Mesenchymal stem cell (in vitro differentiated cells and primary cell): ENCODE data around the gene PCDHB4.
"Not testable (repeated sequence)": the region's sequence is repeated elsewhere in the genome, so short reads cannot be mapped to it uniquely, and the experiment has no call there.

Source experiments
- DNase-seq: peaks from one replicate; pipeline ENCODE4 v3.0.0-alpha.2; 2013
- H2AFZ ChIP-seq: one replicate; pipeline ENCODE4 v1.6.1; 2013; ENCODE audit warnings: low read depth, mild to moderate bottlenecking, control low read depth, inconsistent platforms, low read length, moderate library complexity
- H2AK5ac ChIP-seq: 2 replicates; pipeline ENCODE4 v1.6.1; 2013; ENCODE audit warnings: low read length, moderate library complexity, mild to moderate bottlenecking, inconsistent platforms; ENCODE audit not compliant: severe bottlenecking
- H2BK120ac ChIP-seq: one replicate; pipeline ENCODE4 v1.6.1; 2013; ENCODE audit warnings: low read depth, mild to moderate bottlenecking, inconsistent platforms, low read length, moderate library complexity
- H2BK12ac ChIP-seq, 2 experiments: one replicate each; pipeline ENCODE4 v1.6.1; 2013; ENCODE audit warnings: inconsistent platforms in 2 of 2, low read length in 2 of 2, mild to moderate bottlenecking in 2 of 2, moderate library complexity in 2 of 2, control low read depth in 1 of 2
- H2BK15ac ChIP-seq: one replicate; pipeline ENCODE4 v1.6.1; 2013; ENCODE audit warnings: mild to moderate bottlenecking, low read depth, inconsistent platforms; ENCODE audit not compliant: poor library complexity, severe bottlenecking
- H2BK5ac ChIP-seq: 2 replicates; pipeline ENCODE4 v1.6.1; 2013; ENCODE audit warnings: low read depth, mild to moderate bottlenecking, low read length, control low read depth, inconsistent platforms; ENCODE audit not compliant: poor library complexity, severe bottlenecking
- H3K14ac ChIP-seq, 2 experiments: one replicate each; pipeline ENCODE4 v1.6.1; 2013; ENCODE audit warnings: inconsistent platforms in 2 of 2, low read length in 2 of 2, control low read depth in 1 of 2, mild to moderate bottlenecking in 1 of 2, moderate library complexity in 1 of 2
- H3K18ac ChIP-seq, 2 experiments: one replicate each; pipeline ENCODE4 v1.6.1; 2013; ENCODE audit warnings: inconsistent platforms in 2 of 2, low read length in 2 of 2, control low read depth in 1 of 2, low read depth in 1 of 2, mild to moderate bottlenecking in 1 of 2
- H3K23ac ChIP-seq, 2 experiments: one replicate each; pipeline ENCODE4 v1.6.1; 2013; ENCODE audit warnings: inconsistent platforms in 2 of 2, low read length in 2 of 2, mild to moderate bottlenecking in 2 of 2, moderate library complexity in 2 of 2, control low read depth in 1 of 2
- H3K27ac ChIP-seq: 2 replicates; pipeline ENCODE4 v1.5.1; 2013; ENCODE audit warnings: mild to moderate bottlenecking, moderate library complexity, low read length, control low read depth, inconsistent platforms; ENCODE audit not compliant: poor library complexity, severe bottlenecking
- H3K27me3 ChIP-seq, 2 experiments: 2 replicates each; pipeline versions ENCODE4 v1.6.1 to v1.7.0; 2013; ENCODE audit warnings: low read length in 2 of 2, mild to moderate bottlenecking in 2 of 2, moderate library complexity in 2 of 2, control low read depth in 1 of 2, inconsistent platforms in 1 of 2; ENCODE audit not compliant: control insufficient read depth in 1 of 2, insufficient read depth in 1 of 2
- H3K36me3 ChIP-seq, 2 experiments: 2 replicates each; pipeline versions ENCODE4 v1.6.1 to v1.7.0; 2013; ENCODE audit warnings: low read length in 2 of 2, control low read depth in 1 of 2, inconsistent platforms in 1 of 2, low read depth in 1 of 2, mild to moderate bottlenecking in 1 of 2; ENCODE audit not compliant: insufficient read depth in 2 of 2, control insufficient read depth in 1 of 2
- H3K4ac ChIP-seq, 2 experiments: one replicate each; pipeline ENCODE4 v1.6.1; 2013; ENCODE audit warnings: inconsistent platforms in 2 of 2, low read length in 2 of 2, mild to moderate bottlenecking in 2 of 2, moderate library complexity in 2 of 2, control low read depth in 1 of 2, low read depth in 1 of 2
- H3K4me1 ChIP-seq: 2 replicates; pipeline ENCODE4 v1.6.1; 2013; ENCODE audit warnings: low read depth, low read length, control low read depth; ENCODE audit not compliant: control insufficient read depth, insufficient read depth
- H3K4me2 ChIP-seq: 2 replicates; pipeline ENCODE4 v1.6.1; 2013; ENCODE audit warnings: low read length, mild to moderate bottlenecking, inconsistent platforms; ENCODE audit not compliant: poor library complexity, severe bottlenecking
- H3K4me3 ChIP-seq, 2 experiments: 2 replicates each; pipeline versions ENCODE4 v1.5.1 to v1.7.0; 2013; ENCODE audit warnings: low read length in 2 of 2, mild to moderate bottlenecking in 2 of 2, control low read depth in 1 of 2, low read depth in 1 of 2; ENCODE audit not compliant: insufficient read depth in 1 of 2
- H3K79me1 ChIP-seq: replicated peaks from 2 replicates; pipeline ENCODE4 v1.6.1; 2013; ENCODE audit warnings: mild to moderate bottlenecking, control low read depth, low read length, inconsistent platforms; ENCODE audit not compliant: poor library complexity, severe bottlenecking
- H3K9ac ChIP-seq: 2 replicates; pipeline ENCODE4 v1.7.0; 2013; ENCODE audit warnings: mild to moderate bottlenecking, low read length, moderate library complexity
- H3K9me3 ChIP-seq: 2 replicates; pipeline ENCODE4 v1.7.0; 2013; ENCODE audit warnings: mild to moderate bottlenecking, low read length; ENCODE audit not compliant: control insufficient read depth
- H4K8ac ChIP-seq: one replicate; pipeline ENCODE4 v1.6.1; 2013; ENCODE audit warnings: inconsistent platforms, mild to moderate bottlenecking, low read length, moderate library complexity
- H4K91ac ChIP-seq: one replicate; pipeline ENCODE4 v1.6.1; 2013; ENCODE audit warnings: mild to moderate bottlenecking, low read length, inconsistent platforms
- WGBS: methylation state at CpG from one replicate; pipeline ENCODE4 v1.1.7; 2013; ENCODE audit warnings: mixed read lengths; 5-methylcytosine and 5-hydroxymethylcytosine counted together

The PCDHB4 gene

GRCh38 chr5:141094481-141095262 lies 26.9 kb upstream of the PCDHB4 start, which contains the start of gene PCDHB2:
TSS of gene PCDHB2 (plus strand) at chr5:141094615. CDS start at chr5:141094791, 176 bp downstream.
- Histone ChIP-seq H2BK5ac (no peak within 1 kb of the TSS), H3K14ac (peak within 1 kb of the TSS in 1 of 2 experiments; percentile 61), H2BK15ac (no peak within 1 kb of the TSS), H2AK5ac (no peak within 1 kb of the TSS), H3K4me1 (peaks cover 2% of the 10 kb centered on the region), H3K27ac (peak within 1 kb of the TSS; percentile 94), H3K4ac (peak within 1 kb of the TSS; percentile 53 to 98), H3K9ac (peak within 1 kb of the TSS; percentile 83), H3K18ac (peak within 1 kb of the TSS; percentile 79 to 97), H3K79me1 (peaks cover 3% of the 10 kb centered on the region), H2BK12ac (no peak within 1 kb of the TSS), H3K27me3 (no peaks in the 10 kb centered on the region), H3K36me3 (peaks cover 0 to 14% of the 10 kb centered on the region in 2 experiments), H3K23ac (no peak within 1 kb of the TSS), H3K9me3 (peaks cover 35% of the 10 kb centered on the region), H3K4me2 (peak within 1 kb of the TSS; percentile 48), H4K91ac (peak within 1 kb of the TSS; percentile 86), H4K8ac (peak within 1 kb of the TSS; percentile 98), H2BK120ac (peak within 1 kb of the TSS; percentile 94), H3K4me3 (peak within 1 kb of the TSS; percentile 72), H2AFZ (peak within 1 kb of the TSS; percentile 57)
- under 1% methylated on average over 29 of the region's 29 CpGs for whole genome bisulfite sequencing
- peak; percentile 92 for DNase-seq

- Histone ChIP-seq H4K91ac (no peak overlapping the region), H3K18ac (no peak overlapping the region), H3K14ac (peak overlapping the region in 1 of 2 experiments; percentile 51), H3K36me3 (peaks cover 0 to 15% of the 10 kb centered on the region in 2 experiments), H2AFZ (no peak overlapping the region), H3K4me3 (peak overlapping the region; percentile 54 to 72), H3K23ac (no peak overlapping the region), H3K9ac (peak overlapping the region; percentile 83), H3K27ac (no peak overlapping the region), H2BK15ac (no peak overlapping the region), H3K27me3 (no peaks in the 10 kb centered on the region), H3K9me3 (peaks cover 33% of the 10 kb centered on the region), H4K8ac (no peak overlapping the region), H3K79me1 (peaks cover 4% of the 10 kb centered on the region), H2BK12ac (no peak overlapping the region), H2BK120ac (no peak overlapping the region), H3K4me2 (peak overlapping the region; percentile 41), H2BK5ac (no peak overlapping the region), H2AK5ac (no peak overlapping the region), H3K4me1 (peaks cover 2% of the 10 kb centered on the region), H3K4ac (peak overlapping the region in 1 of 2 experiments; percentile 53)
- peak; percentile 23 for DNase-seq
- WGBS = 83% methylated on average over 12 of the region's 12 CpGs
Observed at GRCh38 chr5:141095263-141095641, 26.4 kb upstream of the PCDHB4 start.

- H3K14ac ChIP-seq, H4K91ac ChIP-seq, H2AK5ac ChIP-seq, H3K4ac ChIP-seq, H3K9ac ChIP-seq, H2AFZ ChIP-seq, H3K27me3 ChIP-seq, H3K4me2 ChIP-seq, H3K27ac ChIP-seq, H3K4me3 ChIP-seq, H2BK15ac ChIP-seq, H3K4me1 ChIP-seq, H3K23ac ChIP-seq, H2BK120ac ChIP-seq, H3K18ac ChIP-seq, H2BK5ac ChIP-seq, DNase-seq, H4K8ac ChIP-seq, H2BK12ac ChIP-seq: not testable (repeated sequence)
- WGBS = no CpG with 5 or more reads among the region's 46 CpGs
- Histone ChIP-seq H3K79me1 (peaks cover 11% of the 10 kb centered on the region), H3K36me3 (peaks cover 0 to 23% of the 10 kb centered on the region in 2 experiments), H3K9me3 (peaks cover 40% of the 10 kb centered on the region)
Observed at GRCh38 chr5:141096181-141096580, 25.4 kb upstream of the PCDHB4 start.

- H2BK120ac ChIP-seq, H3K18ac ChIP-seq, H3K4ac ChIP-seq, H3K27ac ChIP-seq, H4K8ac ChIP-seq, H3K4me1 ChIP-seq, H2AFZ ChIP-seq, H4K91ac ChIP-seq, DNase-seq, H3K23ac ChIP-seq, H3K27me3 ChIP-seq, H3K4me3 ChIP-seq, H3K4me2 ChIP-seq, H3K14ac ChIP-seq, H2AK5ac ChIP-seq, H2BK12ac ChIP-seq, H2BK15ac ChIP-seq, H3K9ac ChIP-seq, H2BK5ac ChIP-seq: not testable (repeated sequence)
- Histone ChIP-seq H3K36me3 (peaks cover 0 to 26% of the 10 kb centered on the region in 2 experiments), H3K79me1 (peaks cover 13% of the 10 kb centered on the region), H3K9me3 (peaks cover 44% of the 10 kb centered on the region)
- 98% methylated on average over 20 of the region's 38 CpGs for WGBS
Observed at GRCh38 chr5:141096586-141096985, 25.0 kb upstream of the PCDHB4 start.
